Stomach (tissue), 9 donors: ENCODE results near the gene PALM. TPM values are rescaled to one million over a fixed set of nuclear protein-coding genes. Genes with fewer than 3 reads are reported as not detected.
"Not testable (repeated sequence)": the region's sequence is repeated elsewhere in the genome, so short reads cannot be mapped to it uniquely, and the experiment has no call there.

ENCODE experiments used
- DNase-seq, 2 donors: peaks; one replicate each; pipeline versions ENCODE4 v3.0.0 to v3.0.0-alpha.2; 2013 to 2019
- H3K27ac ChIP-seq, 5 donors: fragments of 200-600 bp in 4 of 5; sonication (generic) in 4 of 5; one replicate each; pipeline ENCODE4 v1.5.1; 2013 to 2019; ENCODE audit warnings: mild to moderate bottlenecking in 1 of 5, moderate library complexity in 1 of 5
- H3K27me3 ChIP-seq, 3 donors: fragments of 200-600 bp; sonication (generic); one replicate each; pipeline ENCODE4 v1.5.1; 2017 to 2019; ENCODE audit warnings: mixed run types in 1 of 3
- H3K36me3 ChIP-seq, 4 donors: fragments of 200-600 bp; sonication (generic); 1 replicate in 3 of 4; 2 replicates in 1 of 4; pipeline ENCODE4 v1.5.1; 2016 to 2019
- H3K4me1 ChIP-seq, 4 donors: fragments of 200-600 bp; sonication (generic); one replicate each; pipeline ENCODE4 v1.5.1; 2016 to 2019
- H3K4me3 ChIP-seq, 4 donors: fragments of 200-600 bp; sonication (generic) in 3 of 4; one replicate each; pipeline ENCODE4 v1.5.1; 2016 to 2019; ENCODE audit warnings: mild to moderate bottlenecking in 1 of 4
- H3K9me3 ChIP-seq, 4 donors: fragments of 200-600 bp; sonication (generic); one replicate each; pipeline ENCODE4 v1.5.1; 2016 to 2019
- CTCF ChIP-seq, 7 experiments: fragments of 450-650 bp in 4 of 7; fragments of 200-600 bp in 3 of 7; sonication (generic) in 3 of 7; IDR thresholded peaks; one replicate each; pipeline ENCODE4 v1.5.1; 2016 to 2019; ENCODE audit warnings: antibody characterized with exemption in 7 of 7, control low read depth in 2 of 7, mild to moderate bottlenecking in 1 of 7
- EP300 ChIP-seq: sonication (generic); formaldehyde crosslinking; IDR thresholded peaks from one replicate; pipeline ENCODE4 v1.6.1; 2017; ENCODE audit warnings: antibody characterized with exemption
- POLR2A ChIP-seq, 4 donors: fragments of 450-650 bp; IDR thresholded peaks; one replicate each; pipeline ENCODE4 v1.6.1; 2016; ENCODE audit warnings: antibody characterized with exemption in 4 of 4, control low read depth in 2 of 4, mild to moderate bottlenecking in 1 of 4, moderate library complexity in 1 of 4
- POLR2AphosphoS5 ChIP-seq, 3 donors: sonication (generic); formaldehyde crosslinking; IDR thresholded peaks; one replicate each; pipeline ENCODE4 v1.6.1; 2016; ENCODE audit warnings: antibody characterized with exemption in 3 of 3
- WGBS, 5 donors: extraction: QIAGEN DNeasy Blood & Tissue Kit in 3 of 5; methylation state at CpG; one replicate each; pipeline versions ENCODE4 v1.1.5 to v1.1.7; 2013 to 2018; 5-methylcytosine and 5-hydroxymethylcytosine counted together
- intact Hi-C: fragments of 100-400 bp; cut with DNase I; formaldehyde crosslinking; loops from one replicate; pipeline ENCODE4 v1.15.1; 2023; ENCODE audit warnings: low total_unique reads
- polyA plus RNA-seq, 3 donors: library from polyadenylated mRNA; stranded (reverse); fragments of 200-250 nt; gene quantifications; one replicate each; pipeline ENCODE4 v1.2.3, GENCODE V29; 2013
- total RNA-seq, 5 donors: library from RNA; depleted of rRNA; stranded (reverse); fragments of >200 nt; gene quantifications; one replicate each; pipeline versions ENCODE4 v1.1.0 to v1.2.3, GENCODE V29; 2014 to 2016
- donor health status: healthy with polysubstance abuse.
- donor health status: Bipolar disorder and iron deficiency.
- donor health status: healthy.

PALM gene
- total and polyA plus RNA-seq, 8 donors: 9.8 to 88.9 (median 13.7) TPM

GRCh38 chr19:728011-728410 lies 19.3 kb downstream of the PALM start:
- peak in 1 of 2 donors; percentile 79 for DNase-seq
- TF ChIP-seq POLR2A (IDR thresholded peaks at IDR 0.05) (no peak), POLR2AphosphoS5 (IDR thresholded peaks at IDR 0.05) (peak in 1 of 3 donors; percentile 18)
- 59 to 80% (median 73%) methylated on average over 26 of the region's 26 CpGs for WGBS, 5 donors
- intact Hi-C loops: no loop called here
- peaks cover 0 to under 1% (median 0%) of the 10 kb centered on the region in 4 donors for H3K4me1 ChIP-seq
- peaks cover 0 to 26% (median 7%) of the 10 kb centered on the region in 4 donors for H3K36me3 ChIP-seq
- H3K27ac ChIP-seq: peak overlapping the region; percentile 0 to 73 (median 65)
- H3K4me3 ChIP-seq: no peak overlapping the region
- H3K9me3 ChIP-seq: no peaks in the 10 kb centered on the region
- H3K27me3 ChIP-seq: no peaks in the 10 kb centered on the region

GRCh38 chr19:729564-729963 lies 20.8 kb downstream of the PALM start:
- DNase-seq, H3K27ac ChIP-seq, intact Hi-C loops, H3K27me3 ChIP-seq, H3K9me3 ChIP-seq, H3K4me3 ChIP-seq, H3K4me1 ChIP-seq: not testable (repeated sequence)
- WGBS, 5 donors: 84 to 92% (median 92%) methylated on average over 11 to 15 of the region's 15 CpGs
- H3K36me3 ChIP-seq: peaks cover 0 to 26% (median 7%) of the 10 kb centered on the region in 4 donors

- TF ChIP-seq EP300 (no peak), CTCF (IDR thresholded peaks at IDR 0.05) (no peak), POLR2AphosphoS5 (IDR thresholded peaks at IDR 0.05) (no peak), POLR2A (IDR thresholded peaks at IDR 0.05) (no peak)
- H3K9me3 ChIP-seq: no peaks in the 10 kb centered on the region
- H3K4me1 ChIP-seq: peaks cover 0 to 9% (median 7%) of the 10 kb centered on the region in 4 donors
- peaks cover 0 to 26% (median 7%) of the 10 kb centered on the region in 4 donors for H3K36me3 ChIP-seq
- H3K27me3 ChIP-seq: no peaks in the 10 kb centered on the region
- no peak overlapping the region for H3K4me3 ChIP-seq
- WGBS, 5 donors: 40 to 71% (median 51%) methylated on average over 13 to 14 of the region's 14 CpGs
- no peak overlapping the region for H3K27ac ChIP-seq
- DNase-seq: no peak
- intact Hi-C loops: loop anchor here (5.0 kb wide), 1 partner anchor 63 kb away; no protein-coding TSS in a partner anchor
These were observed 21.4 kb downstream of the PALM start for GRCh38 chr19:729965-730668.

DNA sequence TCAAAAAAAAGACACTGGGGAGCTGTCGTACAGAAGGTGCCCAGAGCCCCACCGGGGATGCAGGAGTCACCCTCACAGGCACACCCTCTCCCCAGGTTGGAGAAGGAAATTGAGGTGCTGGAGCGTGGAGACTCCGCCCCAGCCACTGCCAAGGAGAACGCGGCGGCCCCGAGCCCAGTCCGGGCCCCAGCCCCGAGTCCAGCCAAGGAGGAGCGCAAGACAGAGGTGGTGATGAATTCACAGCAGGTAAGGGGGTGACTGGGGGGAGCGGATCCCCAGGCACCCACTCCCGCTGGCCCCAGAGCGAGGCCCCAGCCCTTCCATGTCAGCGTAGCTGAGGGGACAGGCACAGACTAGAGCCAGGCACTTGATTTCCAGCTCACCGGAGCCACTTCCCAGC lies 22.3 kb downstream of the PALM start:
- peaks cover 0 to 28% (median 7%) of the 10 kb centered on the region in 4 donors for H3K36me3 ChIP-seq
- intact Hi-C loops: loop anchor here (5.0 kb wide), 1 partner anchor 64 kb away; no protein-coding TSS in a partner anchor
- 86 to 92% (median 91%) methylated on average over 15 to 16 of the region's 16 CpGs for WGBS, 5 donors

More for the DNA sequence above, 22.3 kb downstream of the PALM start:
- Histone ChIP-seq H3K27me3 (no peaks in the 10 kb centered on the region), H3K4me1 (peaks cover 0 to 9% (median 7%) of the 10 kb centered on the region in 4 donors), H3K27ac (no peak overlapping the region), H3K9me3 (no peaks in the 10 kb centered on the region), H3K4me3 (no peak overlapping the region)
- DNase-seq: no peak
- TF ChIP-seq POLR2A (IDR thresholded peaks at IDR 0.05) (no peak), POLR2AphosphoS5 (IDR thresholded peaks at IDR 0.05) (no peak), CTCF (IDR thresholded peaks at IDR 0.05) (no peak), EP300 (no peak)
